Hematopoietic multipotent progenitor cell treated with erythropoietin and hydrocortisone succinate and interleukin-3 and kit ligand, for 8 days (in vitro differentiated cells): ENCODE data around the gene ELL.
A peak's percentile ranks its signal among the peaks of the same experiment; 100 is the strongest.
"Not testable (repeated sequence)": the region's sequence is repeated elsewhere in the genome, so short reads cannot be mapped to it uniquely, and the experiment has no call there.

Experiments
- DNase-seq: peaks from one replicate; pipeline ENCODE4 v3.0.0-alpha.2; 2015

ELL gene

DNA sequence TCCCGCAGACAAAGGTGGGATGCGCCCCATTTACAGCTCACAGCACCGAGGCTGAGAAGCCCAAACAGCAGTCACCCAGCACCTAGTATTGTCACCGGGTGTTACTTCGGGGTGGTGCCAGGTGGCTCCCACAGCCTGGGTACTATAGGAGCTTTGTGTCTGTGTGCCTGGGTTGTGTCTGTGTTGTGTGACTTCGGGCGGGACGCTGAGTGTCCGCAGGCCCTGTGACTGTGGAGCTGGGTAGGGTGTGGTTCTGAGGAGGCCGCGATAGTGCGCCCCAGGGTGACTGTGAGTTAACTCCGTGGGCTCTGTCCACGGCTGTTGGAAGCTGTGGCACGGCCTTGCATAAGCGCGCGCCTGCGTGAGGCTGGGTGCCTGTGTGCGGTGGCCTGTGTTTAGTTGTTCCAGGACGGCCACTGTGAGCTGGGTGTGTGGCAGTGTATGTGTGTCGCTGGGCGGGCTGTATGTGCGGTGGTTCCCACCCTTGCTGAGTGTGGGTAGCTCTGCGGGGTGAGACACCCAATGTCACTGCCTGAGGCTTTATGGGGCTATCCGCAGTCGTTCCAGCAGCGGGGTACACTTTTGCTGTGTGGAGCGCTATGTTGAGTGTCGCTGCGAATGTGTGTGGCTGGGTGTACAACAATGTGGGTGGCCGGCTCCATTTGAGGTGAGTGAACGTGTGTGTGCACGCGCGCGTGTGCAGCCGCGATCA, 103.2 kb downstream of the ELL start:
- DNase-seq = peak; percentile 77

- no peak for DNase-seq
These were observed 103.8 kb downstream of the ELL start for GRCh38 chr19:18418029-18418482.

DNA sequence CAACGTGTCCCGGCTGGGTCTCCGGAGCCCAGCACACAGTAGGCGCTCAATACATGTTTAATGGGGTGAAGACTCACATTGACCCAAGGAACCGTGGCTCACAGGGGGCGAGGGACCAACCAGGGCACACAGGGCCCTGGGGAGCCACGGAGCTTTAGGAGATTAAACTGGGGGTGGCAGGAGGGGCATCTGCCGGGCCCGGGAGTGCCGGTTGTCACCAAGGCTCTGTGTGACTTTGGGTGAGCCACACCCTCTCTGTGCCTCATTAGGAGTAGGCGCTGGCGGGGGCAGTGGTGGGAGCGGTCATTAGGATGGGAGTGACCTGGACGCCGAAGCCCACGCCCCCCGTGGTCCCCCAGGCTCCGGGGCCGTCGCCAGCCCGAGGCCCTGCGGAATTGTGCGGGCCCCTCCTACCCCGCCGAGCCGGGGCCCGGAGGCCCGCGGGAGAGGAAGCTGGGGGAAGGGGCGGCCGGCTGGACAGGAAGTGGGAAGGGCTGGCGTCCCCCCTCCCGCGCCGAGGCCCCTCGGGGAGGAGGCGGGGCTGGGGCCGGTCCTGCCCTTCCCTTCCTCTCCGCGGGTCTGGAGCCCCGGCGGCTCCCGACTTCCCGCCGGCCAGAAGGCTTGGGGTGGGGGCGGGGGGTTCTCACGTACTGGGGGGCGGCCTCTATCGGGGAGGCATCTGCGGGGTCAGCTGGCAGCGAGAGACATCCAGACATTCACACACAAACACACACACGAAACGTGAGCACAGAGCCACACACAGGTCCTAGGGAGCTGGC, 104.4 kb downstream of the ELL start:
- peak; percentile 86 for DNase-seq

DNA sequence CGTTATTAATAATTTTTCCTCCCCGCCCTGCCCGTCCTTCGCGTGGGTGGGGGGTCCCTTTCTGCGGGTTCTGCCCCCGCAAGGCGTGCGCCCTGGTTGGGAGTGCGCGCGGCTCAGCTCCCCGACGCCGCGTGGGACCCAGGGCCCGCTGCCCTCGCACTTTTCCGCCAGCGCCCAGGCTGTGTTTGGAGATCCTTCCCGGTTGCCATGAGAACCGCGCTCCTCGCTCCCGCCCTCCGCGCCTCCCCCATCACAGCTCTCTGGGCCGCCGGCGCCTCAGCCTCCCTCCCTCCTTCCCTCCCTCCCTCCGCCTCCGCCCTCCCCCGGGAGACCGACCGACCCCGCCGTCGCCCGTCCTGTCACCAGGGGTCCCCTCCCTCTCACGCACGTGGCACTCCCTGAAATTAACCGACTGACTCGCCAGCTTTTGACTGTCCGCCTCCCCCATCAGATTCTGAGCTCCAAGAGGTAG, 105.1 kb downstream of the ELL start:
- DNase-seq = peak; percentile 88

- DNase-seq = peak; percentile 85
These were observed 106.5 kb downstream of the ELL start for GRCh38 chr19:18415178-18415867.

- peak; percentile 42 for DNase-seq
These were observed 107.2 kb downstream of the ELL start for GRCh38 chr19:18414504-18415177.

GRCh38 chr19:18412610-18413239, 109.1 kb downstream of the ELL start:
- DNase-seq = no peak

DNA sequence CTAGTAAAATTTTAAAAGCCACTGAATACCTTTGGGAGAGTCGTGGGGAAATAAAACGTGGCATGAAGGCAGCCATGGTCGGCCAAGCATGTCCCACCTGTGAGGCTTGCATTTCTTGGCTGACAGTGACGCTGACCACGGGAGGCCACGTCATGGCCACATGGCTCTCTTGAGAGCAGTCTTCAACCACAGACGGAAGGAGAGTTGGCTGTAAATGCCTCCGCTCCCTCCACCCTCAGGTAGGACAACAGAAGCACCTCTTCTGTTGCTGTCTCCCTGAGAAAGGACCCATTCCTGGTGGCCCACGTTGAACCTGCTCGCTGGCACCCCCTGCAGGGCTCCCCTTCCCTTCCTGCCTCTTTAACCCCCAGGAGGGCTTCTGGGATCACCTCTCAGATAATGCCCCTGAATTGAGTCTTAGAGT, 113.8 kb downstream of the ELL start:
- peak; percentile 66 for DNase-seq

DNA sequence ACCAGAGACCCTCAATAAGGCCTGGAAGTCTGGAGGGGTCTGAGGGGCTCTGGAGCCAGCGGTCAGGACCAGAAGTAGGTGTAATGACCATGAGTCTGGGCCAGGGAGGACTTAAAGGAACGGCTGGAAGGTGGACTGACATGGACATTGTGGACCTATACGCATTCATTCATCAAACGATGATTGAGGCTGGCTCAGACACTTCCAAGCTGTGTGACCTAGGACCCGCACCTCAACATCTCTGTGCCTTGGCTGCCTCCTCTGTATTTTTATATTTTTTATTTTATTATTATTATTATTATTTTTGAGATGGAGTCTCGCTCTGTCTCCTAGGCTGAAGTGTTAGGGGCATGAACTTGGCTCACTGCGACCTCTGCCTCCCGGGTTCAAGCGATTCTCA, 115.1 kb downstream of the ELL start:
- no peak for DNase-seq

DNA sequence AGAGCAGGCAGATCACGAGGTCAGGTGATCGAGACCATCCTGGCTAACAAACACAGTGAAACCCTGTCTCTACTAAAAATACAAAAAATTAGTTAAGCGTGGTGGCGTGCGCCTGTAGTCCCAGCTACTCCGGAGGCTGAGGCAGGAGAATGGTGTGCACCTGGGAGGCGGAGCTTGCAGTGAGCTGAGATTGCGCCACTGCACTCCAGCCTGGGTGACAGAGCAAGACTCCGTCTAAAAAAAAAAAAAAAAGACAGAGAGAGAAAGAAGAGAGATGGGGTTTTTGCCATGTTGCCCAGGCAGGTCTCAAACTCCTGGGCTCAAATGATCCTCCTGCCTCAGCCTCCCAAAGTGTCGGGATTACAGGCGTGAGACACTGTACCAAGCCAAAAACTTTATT, 116.1 kb downstream of the ELL start:
- DNase-seq = not testable (repeated sequence)

- not testable (repeated sequence) for DNase-seq
These were observed 119.2 kb downstream of the ELL start for GRCh38 chr19:18402455-18403248.

DNA sequence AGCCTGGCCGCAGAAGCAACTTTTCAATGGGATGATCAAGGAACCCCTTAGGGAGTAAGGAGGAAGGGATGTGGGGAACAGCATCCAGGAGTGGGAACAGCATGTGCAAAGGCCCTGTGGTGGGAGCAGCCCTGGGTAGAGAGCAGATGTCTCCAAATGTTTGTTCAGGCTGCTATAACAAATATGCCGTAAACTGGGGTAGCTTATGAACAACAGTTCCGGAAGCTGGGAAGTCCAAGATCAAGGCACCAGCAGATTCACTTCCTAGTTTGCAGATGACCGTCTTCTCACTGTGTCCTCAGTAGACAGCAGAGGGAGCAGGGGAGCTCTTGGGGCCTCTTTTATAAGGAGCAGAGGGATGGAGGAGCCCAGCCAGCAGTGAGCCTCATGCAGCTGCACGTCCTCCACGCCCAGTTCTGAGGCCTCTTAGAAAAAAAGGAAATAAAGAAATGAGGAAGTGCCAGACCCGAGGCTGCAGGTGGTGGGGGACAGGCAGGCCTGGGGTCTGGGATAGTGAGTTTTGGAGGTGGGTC, 120.2 kb downstream of the ELL start:
- peak; percentile 91 for DNase-seq

GRCh38 chr19:18399008-18399407, 122.9 kb downstream of the ELL start:
- DNase-seq = peak; percentile 91

GRCh38 chr19:18397242-18398202, 124.3 kb downstream of the ELL start, which contains the start of gene LRRC25:
Gene LRRC25 (minus strand): TSS chr19:18397622. CDS start chr19:18396963, 659 bp downstream.
- DNase-seq = peak; percentile 34

GRCh38 chr19:18396471-18397241, 125.2 kb downstream of the ELL start:
- no peak for DNase-seq

GRCh38 chr19:18393836-18394235, 128.0 kb downstream of the ELL start:
- DNase-seq = no peak

DNA sequence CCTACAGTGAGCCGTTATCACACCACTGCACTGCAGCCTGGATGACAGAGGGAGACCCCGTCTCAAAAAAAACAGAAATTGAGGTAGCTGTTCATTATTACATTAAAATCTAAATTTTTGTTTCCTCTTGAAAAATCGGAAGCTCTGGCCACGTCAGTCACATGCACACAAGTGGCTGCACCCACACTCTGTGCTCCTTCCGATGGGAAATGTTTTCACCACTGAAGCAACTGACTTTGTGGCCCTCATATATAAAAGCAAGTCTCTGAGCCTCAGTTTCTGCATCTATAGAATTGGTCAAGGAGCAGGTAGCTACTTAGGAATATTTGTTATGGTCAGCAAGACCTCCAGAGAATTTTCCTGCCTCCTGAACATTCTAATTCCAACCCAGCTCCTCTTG, 128.9 kb downstream of the ELL start:
- DNase-seq = no peak
